Loucy (cell line): ENCODE data around the gene CELF3.

ENCODE experiments used
- H2AFZ ChIP-seq: fragments of 200-600 bp; sonication (generic); 2 replicates; pipeline ENCODE4 v1.6.0; 2016; ENCODE audit warnings: antibody characterized with exemption, mild to moderate bottlenecking, low read length, moderate library complexity
- H3F3A ChIP-seq: fragments of 200-600 bp; 2 replicates; pipeline ENCODE4 v1.6.0; 2016; ENCODE audit warnings: antibody characterized with exemption, low read depth, mild to moderate bottlenecking
- H3K27me3 ChIP-seq: fragments of 200-600 bp; sonication (generic); 2 replicates; pipeline ENCODE4 v1.6.1; 2014; ENCODE audit warnings: low read length, mild to moderate bottlenecking; ENCODE audit not compliant: insufficient read depth, poor library complexity, severe bottlenecking
- H3K36me3 ChIP-seq: fragments of 200-600 bp; sonication (generic); 2 replicates; pipeline ENCODE4 v1.6.1; 2016; ENCODE audit warnings: low read length; ENCODE audit not compliant: insufficient read depth
- H3K4me1 ChIP-seq: fragments of 200-600 bp; sonication (generic); 2 replicates; pipeline ENCODE4 v1.5.1; 2014; ENCODE audit warnings: low read length, mild to moderate bottlenecking; ENCODE audit not compliant: insufficient read depth, poor library complexity, severe bottlenecking
- H3K4me2 ChIP-seq: fragments of 200-600 bp; sonication (generic); 2 replicates; pipeline ENCODE4 v1.6.0; 2014; ENCODE audit warnings: antibody characterized with exemption, low read length, low read depth, mild to moderate bottlenecking; ENCODE audit not compliant: poor library complexity, severe bottlenecking
- H3K4me3 ChIP-seq: fragments of 200-600 bp; sonication (generic); 2 replicates; pipeline ENCODE4 v1.5.1; 2014; ENCODE audit warnings: low read length, mild to moderate bottlenecking, mixed read lengths; ENCODE audit not compliant: poor library complexity, severe bottlenecking
- H3K79me2 ChIP-seq: fragments of 200-600 bp; sonication (generic); 2 replicates; pipeline ENCODE4 v1.6.1; 2014; ENCODE audit warnings: low read length; ENCODE audit not compliant: insufficient read depth
- H3K9ac ChIP-seq: fragments of 200-600 bp; sonication (generic); 2 replicates; pipeline ENCODE4 v1.6.0; 2014; ENCODE audit warnings: mild to moderate bottlenecking, low read depth, low read length, moderate library complexity; ENCODE audit not compliant: poor library complexity, severe bottlenecking
- H3K9me2 ChIP-seq: fragments of 200-600 bp; sonication (generic); replicated peaks from 2 replicates; pipeline ENCODE4 v1.6.1; 2016; ENCODE audit warnings: low read depth, low read length, mixed read lengths
- H3K9me3 ChIP-seq: fragments of 200-600 bp; sonication (generic); 2 replicates; pipeline ENCODE4 v1.6.1; 2014; ENCODE audit warnings: mild to moderate bottlenecking, antibody characterized with exemption, low read length, low read depth; ENCODE audit not compliant: insufficient read depth
- H4K20me1 ChIP-seq: fragments of 200-600 bp; sonication (generic); 2 replicates; pipeline ENCODE4 v1.6.0; 2014; ENCODE audit warnings: antibody characterized with exemption, low read length, mild to moderate bottlenecking; ENCODE audit not compliant: insufficient read depth, poor library complexity, severe bottlenecking
- EZH2phosphoT487 ChIP-seq: fragments of 200-600 bp; IDR thresholded peaks from 2 replicates; pipeline ENCODE4 v1.6.1; 2018; ENCODE audit warnings: antibody characterized with exemption, mild to moderate bottlenecking, moderate library complexity, borderline replicate concordance
- TF ChIP-seq, protein P1 (sequence below): fragments of 200-600 bp; sonication (generic); conservative IDR thresholded peaks from 2 replicates; pipeline ENCODE4 v1.5.1; 2014; ENCODE audit warnings: mild to moderate bottlenecking, antibody characterized with exemption, low read length

Gene CELF3

DNA sequence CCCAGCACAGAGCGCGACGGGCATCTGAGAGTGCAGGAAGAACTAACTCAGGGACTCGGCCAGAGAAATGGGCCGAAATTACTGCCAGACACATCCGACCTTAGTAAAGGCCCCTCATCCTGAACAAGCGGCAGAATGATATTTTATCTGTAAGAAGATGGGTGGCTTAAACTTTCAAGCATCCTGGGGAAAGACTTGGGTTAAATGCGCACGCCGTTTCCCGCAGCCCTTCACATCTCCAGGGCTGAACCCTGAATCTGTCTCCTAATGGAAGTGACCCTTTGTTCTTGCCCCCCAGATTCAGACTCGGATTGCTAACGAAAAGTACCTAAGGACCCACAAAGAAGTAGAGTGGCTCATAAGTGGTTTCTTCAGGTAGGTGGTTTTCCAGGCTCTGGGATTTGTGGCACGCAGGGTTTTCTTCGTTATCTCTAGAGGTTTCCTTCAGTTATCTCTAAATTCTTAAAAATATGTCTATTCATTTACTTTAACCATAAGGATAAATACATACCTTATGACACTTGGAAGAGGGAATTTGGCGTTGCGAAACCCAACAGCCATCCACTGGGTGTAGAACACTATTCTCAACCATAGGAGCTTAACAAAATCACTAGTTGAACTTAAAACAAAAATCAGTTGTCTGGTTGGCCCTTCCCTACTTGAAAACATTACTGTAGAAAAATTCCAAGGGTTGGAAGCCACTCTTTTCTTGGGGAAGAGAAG lies 5.3 kb upstream of the CELF3 start:
- H4K20me1 ChIP-seq = no peaks in the 10 kb centered on the region
- TF ChIP-seq, protein P1, sequence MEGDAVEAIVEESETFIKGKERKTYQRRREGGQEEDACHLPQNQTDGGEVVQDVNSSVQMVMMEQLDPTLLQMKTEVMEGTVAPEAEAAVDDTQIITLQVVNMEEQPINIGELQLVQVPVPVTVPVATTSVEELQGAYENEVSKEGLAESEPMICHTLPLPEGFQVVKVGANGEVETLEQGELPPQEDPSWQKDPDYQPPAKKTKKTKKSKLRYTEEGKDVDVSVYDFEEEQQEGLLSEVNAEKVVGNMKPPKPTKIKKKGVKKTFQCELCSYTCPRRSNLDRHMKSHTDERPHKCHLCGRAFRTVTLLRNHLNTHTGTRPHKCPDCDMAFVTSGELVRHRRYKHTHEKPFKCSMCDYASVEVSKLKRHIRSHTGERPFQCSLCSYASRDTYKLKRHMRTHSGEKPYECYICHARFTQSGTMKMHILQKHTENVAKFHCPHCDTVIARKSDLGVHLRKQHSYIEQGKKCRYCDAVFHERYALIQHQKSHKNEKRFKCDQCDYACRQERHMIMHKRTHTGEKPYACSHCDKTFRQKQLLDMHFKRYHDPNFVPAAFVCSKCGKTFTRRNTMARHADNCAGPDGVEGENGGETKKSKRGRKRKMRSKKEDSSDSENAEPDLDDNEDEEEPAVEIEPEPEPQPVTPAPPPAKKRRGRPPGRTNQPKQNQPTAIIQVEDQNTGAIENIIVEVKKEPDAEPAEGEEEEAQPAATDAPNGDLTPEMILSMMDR = no peak
- TF ChIP-seq EZH2phosphoT487 = no peak
- peak overlapping the region; percentile 66 for H3K4me3 ChIP-seq
- H2AFZ ChIP-seq = 0 out of 2 replicates have a peak overlapping the region, but pooled peaks have one; percentile 19
- no peaks in the 10 kb centered on the region for H3K36me3 ChIP-seq
- H3K4me1 ChIP-seq = peaks cover 7% of the 10 kb centered on the region
- H3F3A ChIP-seq = no peaks in the 10 kb centered on the region
- no peaks in the 10 kb centered on the region for H3K27me3 ChIP-seq
- no peak overlapping the region for H3K9ac ChIP-seq
- H3K4me2 ChIP-seq = peak overlapping the region; percentile 76
- H3K9me2 ChIP-seq = no peaks in the 10 kb centered on the region
- H3K9me3 ChIP-seq = no peaks in the 10 kb centered on the region
- H3K79me2 ChIP-seq = no peaks in the 10 kb centered on the region

- TF ChIP-seq, protein P1 = peak; percentile 67
- TF ChIP-seq EZH2phosphoT487 = no peak
These were observed 4.6 kb upstream of the CELF3 start, which contains the start of gene RIIAD1 for GRCh38 chr1:151720974-151721787. RIIAD1 (plus strand) TSS chr1:151721522; CDS start chr1:151721537, 15 bp downstream.

GRCh38 chr1:151720554-151720953 lies 4.0 kb upstream of the CELF3 start:
- Histone ChIP-seq H4K20me1 (no peaks in the 10 kb centered on the region), H3K4me3 (peak overlapping the region; percentile 66), H3K4me2 (peak overlapping the region; percentile 76), H3K36me3 (no peaks in the 10 kb centered on the region), H3K4me1 (peaks cover 7% of the 10 kb centered on the region), H3K9me2 (no peaks in the 10 kb centered on the region), H3F3A (no peaks in the 10 kb centered on the region), H3K27me3 (no peaks in the 10 kb centered on the region), H3K9me3 (no peaks in the 10 kb centered on the region), H3K9ac (no peak overlapping the region), H3K79me2 (no peaks in the 10 kb centered on the region), H2AFZ (peak overlapping the region; percentile 71)
- TF ChIP-seq EZH2phosphoT487 = no peak
- TF ChIP-seq, protein P1 = no peak

More at GRCh38 chr1:151720974-151721787, 4.6 kb upstream of the CELF3 start, which contains the start of gene RIIAD1:
- H3K9me3 ChIP-seq = no peaks in the 10 kb centered on the region
- peak within 1 kb of the TSS; percentile 76 for H3K4me2 ChIP-seq
- no peaks in the 10 kb centered on the region for H3K27me3 ChIP-seq
- no peak within 1 kb of the TSS for H3K9ac ChIP-seq
- H3K4me1 ChIP-seq = peaks cover 7% of the 10 kb centered on the region
- H3K9me2 ChIP-seq = no peaks in the 10 kb centered on the region
- no peaks in the 10 kb centered on the region for H3K79me2 ChIP-seq
- peak within 1 kb of the TSS; percentile 66 for H3K4me3 ChIP-seq
- H2AFZ ChIP-seq = peak within 1 kb of the TSS; percentile 71
- H3F3A ChIP-seq = no peaks in the 10 kb centered on the region
- no peaks in the 10 kb centered on the region for H3K36me3 ChIP-seq
- no peaks in the 10 kb centered on the region for H4K20me1 ChIP-seq
